Subcutaneous adipose tissue (tissue), 4 donors: ENCODE data around the gene PRPF19. TPM values are rescaled to one million over a fixed set of nuclear protein-coding genes. Genes with fewer than 3 reads are reported as not detected.

Experiments
- CTCF ChIP-seq: fragments of 450-650 bp; IDR thresholded peaks from one replicate; pipeline ENCODE4 v1.5.1; 2016; ENCODE audit warnings: low read depth, mild to moderate bottlenecking, control low read depth, antibody characterized with exemption, moderate library complexity
- total RNA-seq, 4 donors: library from RNA; depleted of rRNA; stranded (reverse); fragments of >200 nt; gene quantifications; one replicate each; pipeline ENCODE4 v1.1.0, GENCODE V29; 2016

Gene PRPF19
- total RNA-seq, 4 donors from 2014 or later: 24.3 to 43.2 (median 36.5) TPM

- TF ChIP-seq CTCF: no peak
These were observed 10.4 kb upstream of the PRPF19 start for GRCh38 chr11:60916669-60917206.

DNA sequence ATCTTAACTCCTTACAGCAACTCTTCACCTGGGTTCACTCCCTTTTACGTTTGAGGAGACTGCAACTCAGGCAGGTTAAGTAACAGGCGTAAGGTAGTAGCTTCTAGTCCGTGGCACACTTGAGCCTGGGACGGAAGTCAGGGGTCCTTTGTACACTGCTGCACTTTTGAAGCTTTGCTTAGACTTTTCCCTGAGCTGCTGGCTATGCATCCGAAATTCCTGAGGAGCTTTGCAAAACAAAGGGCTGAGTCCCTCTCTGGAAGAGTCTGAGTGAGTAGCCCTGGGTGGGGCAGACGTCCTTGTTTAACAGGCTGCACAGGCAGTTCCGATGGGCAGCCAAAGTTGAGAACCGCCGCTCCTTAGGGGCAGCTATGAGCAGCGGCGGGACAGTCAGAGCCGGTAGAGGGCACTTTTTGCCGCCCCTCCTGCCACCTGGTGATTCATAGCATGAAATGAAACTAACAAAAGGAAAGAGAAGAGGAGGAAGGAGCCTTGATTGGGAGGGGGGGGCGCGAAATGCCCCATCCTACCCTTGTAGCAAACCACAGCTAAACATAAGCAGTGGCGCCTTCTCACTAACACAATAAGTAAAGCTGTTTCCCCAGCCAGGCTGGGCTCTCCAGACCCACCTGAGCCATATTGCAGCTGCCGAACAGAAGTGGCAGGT lies 9.0 kb upstream of the PRPF19 start:
- no peak for TF ChIP-seq CTCF

DNA sequence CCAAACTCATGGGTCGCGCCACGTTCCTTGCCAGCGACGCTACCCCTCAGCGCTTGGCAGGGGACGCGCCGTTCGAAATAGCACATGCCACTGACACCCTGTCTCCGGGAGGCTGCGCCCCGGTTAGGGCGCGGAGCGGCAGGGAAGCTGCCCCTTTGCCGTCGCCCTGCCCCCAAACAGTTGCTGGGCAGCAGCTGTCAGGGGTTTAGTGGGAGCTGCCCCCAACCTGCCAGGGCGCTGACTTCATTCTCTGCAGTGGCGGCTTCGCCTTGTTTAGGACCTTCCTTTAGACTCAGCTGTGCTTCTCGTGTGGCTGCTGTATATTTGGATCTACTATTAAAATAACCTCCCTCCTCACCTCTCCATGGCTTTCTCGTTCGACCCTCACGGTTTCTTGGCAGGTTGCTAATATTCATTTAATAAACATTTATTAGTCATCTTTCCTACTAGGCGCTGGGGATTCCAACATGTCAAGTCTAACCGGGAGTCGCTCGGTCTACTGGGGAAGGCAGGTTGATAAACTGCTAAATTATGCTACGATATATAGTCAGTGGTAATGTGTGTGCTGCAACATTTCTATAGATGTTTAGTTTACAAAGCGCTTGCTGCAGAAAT lies 8.4 kb upstream of the PRPF19 start:
- TF ChIP-seq CTCF: no peak

DNA sequence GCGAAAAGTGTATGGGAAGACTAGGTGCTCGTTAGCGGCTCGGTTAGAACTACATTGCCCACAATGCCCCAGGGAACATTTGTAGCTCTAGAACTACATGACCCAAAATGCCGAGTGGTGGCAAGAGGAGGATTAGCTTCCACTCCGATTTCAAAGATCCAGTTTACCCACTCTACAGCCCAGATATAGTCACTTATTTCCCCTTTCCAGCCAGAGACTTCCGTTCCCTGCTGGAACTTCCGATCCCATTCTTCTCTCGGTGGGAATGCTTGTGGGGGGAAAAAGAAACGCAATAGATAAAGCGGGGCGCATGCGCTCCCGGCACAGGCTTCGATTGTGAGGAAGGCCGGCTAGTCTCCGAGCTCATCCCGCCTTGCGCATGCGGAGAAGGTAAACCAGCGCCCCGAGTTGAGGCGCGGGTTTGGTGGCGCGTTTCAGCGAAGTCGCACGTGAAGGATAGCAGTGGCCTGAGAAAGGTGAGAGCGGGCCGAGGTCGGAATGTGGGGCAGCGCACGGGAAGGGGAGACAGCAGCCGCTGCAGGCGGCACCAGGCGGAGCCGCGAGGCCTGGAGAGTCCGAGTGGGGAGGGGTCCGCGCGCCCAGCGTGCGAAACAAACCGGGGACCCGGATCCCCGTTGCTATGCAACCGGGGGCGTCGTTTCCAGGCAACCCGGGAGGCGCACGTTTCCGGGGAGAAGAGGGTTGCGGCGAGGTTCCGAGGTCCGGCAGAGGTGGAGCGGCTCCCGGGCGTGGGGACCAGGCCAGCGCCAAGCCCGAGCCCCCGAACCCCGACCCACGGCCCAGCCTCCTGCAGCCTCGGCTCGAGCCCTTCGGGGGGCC lies 7.6 kb upstream of the PRPF19 start, which contains the start of gene TMEM109:
TSS of gene TMEM109 (plus strand) at position 366 of the 840 bp plus-strand sequence. CDS start 5,536 bp downstream, outside the sequence.
- no peak for TF ChIP-seq CTCF

GRCh38 chr11:60912851-60913528 lies 6.6 kb upstream of the PRPF19 start:
- TF ChIP-seq CTCF: no peak

DNA sequence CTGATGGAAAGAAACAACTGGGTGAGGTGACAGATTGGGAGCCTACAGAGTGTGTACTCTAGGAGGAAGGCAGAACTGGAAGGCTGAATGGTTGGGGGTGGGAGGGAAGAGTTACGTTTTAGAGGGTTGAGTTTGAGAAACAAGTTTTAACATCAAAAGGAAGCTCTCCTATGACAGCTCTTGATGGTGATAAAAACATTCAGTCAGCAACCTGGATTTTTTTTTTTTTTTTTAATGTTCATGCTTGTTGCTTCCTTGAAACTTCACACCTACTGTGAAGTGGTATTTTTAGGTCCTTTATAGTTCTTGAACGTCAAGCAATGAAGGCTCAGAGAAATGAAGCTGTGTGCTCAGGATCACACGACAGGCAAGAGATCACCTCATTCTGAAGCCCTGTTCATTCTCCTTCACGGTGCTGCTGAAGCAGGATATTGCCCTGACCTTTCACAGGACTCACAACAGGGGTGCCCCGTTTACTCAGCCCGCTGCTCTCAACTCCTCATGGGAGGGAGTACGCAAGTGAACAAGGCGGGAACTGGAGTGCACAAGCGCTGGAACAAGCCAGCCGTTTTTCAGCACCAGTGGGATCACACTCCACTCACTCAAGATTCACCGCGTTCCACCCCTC lies 6.0 kb upstream of the PRPF19 start:
- TF ChIP-seq CTCF: no peak
